Endothelial cell of umbilical vein (primary cell): ENCODE data around the gene PITPNB. TPM values are rescaled to one million over a fixed set of nuclear protein-coding genes. Genes with fewer than 3 reads are reported as not detected.

ENCODE experiments used
- BruUV-seq: library from RNA; stranded (reverse); fragments of 400-500 nt; replicated peaks from 2 replicates; lab custom pipeline; 2021; lab: Mats Ljungman, UMichigan
- CTCF ChIA-PET: fragments of 300-600, 350-600 bp; sonication (Branson Sonifier 250); formaldehyde crosslinking; loops from one replicate; lab custom pipeline; 2021; ENCODE audit warnings: antibody characterized with exemption, inconsistent platforms; lab: Charles Lee
- POLR2A ChIA-PET: fragments of 300-600, 350-600 bp; sonication (Branson Sonifier 250); formaldehyde crosslinking; loops from one replicate; lab custom pipeline; 2021; ENCODE audit warnings: antibody characterized with exemption, inconsistent platforms; lab: Charles Lee
- DNase-seq: peaks from one replicate; pipeline ENCODE4 v3.0.0-alpha.2; 2011; ENCODE audit warnings: low read depth, low spot score
- FAIRE-seq: peaks from 2 replicates; lab custom pipeline; 2011; peaks lifted over from hg19 to GRCh38; lab: Jason Lieb, UNC
- H2AFZ ChIP-seq: 2 replicates; pipeline ENCODE4 v1.6.0; 2012; ENCODE audit warnings: low read depth, low read length, control low read depth, inconsistent platforms
- H3K27ac ChIP-seq: 2 replicates; pipeline ENCODE4 v1.5.1; 2011; ENCODE audit warnings: low read depth, mild to moderate bottlenecking, control low read depth, low read length, moderate library complexity; ENCODE audit not compliant: insufficient read depth
- H3K27me3 ChIP-seq, 2 experiments: 2 replicates each; pipeline versions ENCODE4 v1.6.0 to v1.6.1; 2011; ENCODE audit warnings: low read length in 2 of 2, mixed read lengths in 1 of 2; ENCODE audit not compliant: control insufficient read depth in 2 of 2, insufficient read depth in 2 of 2
- H3K36me3 ChIP-seq, 2 experiments: 2 replicates in 1 of 2; 3 replicates in 1 of 2; pipeline ENCODE4 v1.5.1; 2011; ENCODE audit warnings: low read length in 2 of 2, mild to moderate bottlenecking in 1 of 2, moderate library complexity in 1 of 2; ENCODE audit not compliant: control insufficient read depth in 2 of 2, insufficient read depth in 2 of 2; ENCODE audit errors: extremely low read depth in 1 of 2
- H3K4me1 ChIP-seq: 3 replicates; pipeline ENCODE4 v1.5.1; 2011; ENCODE audit warnings: mild to moderate bottlenecking, low read length; ENCODE audit not compliant: control insufficient read depth, insufficient read depth; ENCODE audit errors: extremely low read depth
- H3K4me2 ChIP-seq: 2 replicates; pipeline ENCODE4 v1.6.1; 2011; ENCODE audit warnings: low read length, control low read depth, mixed read lengths; ENCODE audit not compliant: insufficient read depth
- H3K4me3 ChIP-seq, 3 experiments: fragments of 200-600 bp in 1 of 3; sonication (generic), shearing (Covaris generic) in 1 of 3; replicated peaks in 1 of 3; 2 replicates each; pipeline ENCODE4 v1.5.1; 2011 to 2016; ENCODE audit warnings: control low read depth in 3 of 3, low read length in 3 of 3, mild to moderate bottlenecking in 2 of 3, inconsistent platforms in 1 of 3, low read depth in 1 of 3, moderate library complexity in 1 of 3; ENCODE audit not compliant: insufficient read depth in 1 of 3
- H3K79me2 ChIP-seq: 2 replicates; pipeline ENCODE4 v1.6.0; 2012; ENCODE audit warnings: low read length, inconsistent platforms; ENCODE audit not compliant: control insufficient read depth, insufficient read depth
- H3K9ac ChIP-seq: replicated peaks from 2 replicates; pipeline ENCODE3; 2011; ENCODE audit warnings: low read length, control low read depth; ENCODE audit not compliant: insufficient read depth; ENCODE audit errors: extremely low read depth
- H3K9me1 ChIP-seq: replicated peaks from 3 replicates; pipeline ENCODE4 v1.6.0; 2011; ENCODE audit warnings: mild to moderate bottlenecking, low read length; ENCODE audit not compliant: control insufficient read depth, insufficient read depth; ENCODE audit errors: extremely low read depth
- H3K9me3 ChIP-seq: replicated peaks from 2 replicates; pipeline ENCODE4 v1.5.1; 2012; ENCODE audit warnings: low read length, inconsistent platforms; ENCODE audit not compliant: control insufficient read depth, insufficient read depth
- H4K20me1 ChIP-seq: replicated peaks from 2 replicates; pipeline ENCODE3; 2011; ENCODE audit warnings: mild to moderate bottlenecking, low read length; ENCODE audit not compliant: control insufficient read depth, insufficient read depth; ENCODE audit errors: extremely low read depth
- CTCF ChIP-seq, 2 donors: IDR thresholded peaks; 1 replicate in 1 of 2; 2 replicates in 1 of 2; pipeline ENCODE4 v1.5.1; 2011; ENCODE audit warnings: low read length in 2 of 2, mild to moderate bottlenecking in 2 of 2, moderate library complexity in 2 of 2, control low read depth in 1 of 2, inconsistent platforms in 1 of 2, low read depth in 1 of 2; ENCODE audit not compliant: insufficient read depth in 1 of 2; ENCODE audit errors: extremely low read depth in 1 of 2
- EZH2 ChIP-seq: IDR thresholded peaks from 2 replicates; pipeline ENCODE4 v1.6.1; 2012; ENCODE audit warnings: borderline replicate concordance, low read depth, mild to moderate bottlenecking, moderate library complexity, low read length, inconsistent platforms; ENCODE audit not compliant: severe bottlenecking
- FOS ChIP-seq: IDR thresholded peaks from 2 replicates; pipeline ENCODE4 v1.6.1; 2011; ENCODE audit warnings: mild to moderate bottlenecking, low read length, moderate library complexity, borderline replicate concordance; ENCODE audit not compliant: insufficient read depth
- GATA2 ChIP-seq: IDR thresholded peaks from 2 replicates; pipeline ENCODE4 v1.7.0; 2011; ENCODE audit warnings: low read depth, mild to moderate bottlenecking, moderate library complexity, mixed read lengths, low read length; ENCODE audit not compliant: insufficient read length, insufficient read depth
- JUN ChIP-seq: IDR thresholded peaks from 2 replicates; pipeline ENCODE4 v1.6.1; 2011; ENCODE audit warnings: borderline replicate concordance, low read depth; ENCODE audit not compliant: insufficient read length, insufficient read depth
- MAX ChIP-seq: IDR thresholded peaks from 2 replicates; pipeline ENCODE4 v1.6.1; 2011; ENCODE audit not compliant: insufficient read depth, insufficient read length
- MYC ChIP-seq: IDR thresholded peaks from one replicate; pipeline ENCODE4 v1.6.1; 2011; ENCODE audit warnings: mild to moderate bottlenecking, low read depth, low read length
- POLR2A ChIP-seq: IDR thresholded peaks from 2 replicates; pipeline ENCODE4 v1.6.1; 2012; ENCODE audit warnings: low read depth, mild to moderate bottlenecking, control low read depth, low read length
- POLR2AphosphoS5 ChIP-seq: IDR thresholded peaks from 2 replicates; pipeline ENCODE4 v1.6.1; 2012; ENCODE audit warnings: low read depth, mild to moderate bottlenecking, control low read depth, low read length, moderate library complexity; ENCODE audit not compliant: insufficient read depth
- dilution Hi-C: fragments of 300-500 bp; cut with MboI; formaldehyde crosslinking; loops from one replicate; pipeline ENCODE4 v1.15.0; 2019; ENCODE audit warnings: low sequenced_read_pairs; ENCODE audit not compliant: extremely low pct_ligation_motif_present
- intact Hi-C: fragments of 100-400 bp; cut with micrococcal nuclease; formaldehyde crosslinking; loops from one replicate; pipeline ENCODE4 v1.10.0; 2022
- polyA plus RNA-seq, 4 experiments: library from polyadenylated mRNA; depleted of rRNA in 3 of 4; stranded (reverse) in 3 of 4; unstranded in 1 of 4; fragments of >200 nt; gene quantifications; 2 replicates each; pipeline versions ENCODE4 v1.2.1 to v1.2.3, GENCODE V29; 2011 to 2012; ENCODE audit warnings: missing spikeins in 1 of 4
- total RNA-seq: library from RNA; stranded (reverse); gene quantifications from 2 replicates; pipeline ENCODE4 v1.2.3, GENCODE V29; 2021

Gene PITPNB
- total and polyA plus RNA-seq, 2 donors (not counting 3 experiments of a cell fraction or from before 2014, with no cell fraction given): 29.7 to 108 TPM

GRCh38 chr22:27851974-27852746 lies 66.9 kb downstream of the PITPNB start:
- H3K9me1 ChIP-seq: no peaks in the 10 kb centered on the region
- H3K4me3 ChIP-seq: no peak overlapping the region
- no peaks in the 10 kb centered on the region for H3K79me2 ChIP-seq
- H3K4me2 ChIP-seq: no peak overlapping the region
- H3K27me3 ChIP-seq: no peaks in the 10 kb centered on the region
- DNase-seq (no peak), FAIRE-seq (no peak)
- H4K20me1 ChIP-seq: no peaks in the 10 kb centered on the region
- no TSS peak for BruUV-seq
- no peak overlapping the region for H2AFZ ChIP-seq
- H3K27ac ChIP-seq: no peak overlapping the region
- no peaks in the 10 kb centered on the region for H3K9me3 ChIP-seq
- intact Hi-C loops: no loop called here
- dilution Hi-C loops: no loop called here
- peaks cover 18 to 23% of the 10 kb centered on the region in 2 experiments for H3K36me3 ChIP-seq
- peaks cover 14% of the 10 kb centered on the region for H3K4me1 ChIP-seq
- TF ChIP-seq FOS (peak; percentile 4), JUN (no peak)
- ChIA-PET POLR2A (no interaction called here), CTCF (interaction anchor here (0.6 to 2.7 kb wide), 2 partner anchors 12 to 1216 kb away, joined by 3 to 14 read pairs; no protein-coding TSS in a partner anchor)
- no peak overlapping the region for H3K9ac ChIP-seq

GRCh38 chr22:27850000-27850521 lies 69.0 kb downstream of the PITPNB start:
- Histone ChIP-seq H3K9me1 (no peaks in the 10 kb centered on the region), H3K27me3 (no peaks in the 10 kb centered on the region), H3K4me2 (peak overlapping the region; percentile 3), H3K27ac (peak overlapping the region; percentile 54), H4K20me1 (no peaks in the 10 kb centered on the region), H3K9me3 (no peaks in the 10 kb centered on the region), H3K4me1 (peaks cover 14% of the 10 kb centered on the region), H3K4me3 (no peak overlapping the region), H2AFZ (no peak overlapping the region), H3K36me3 (peaks cover 11 to 15% of the 10 kb centered on the region in 2 experiments), H3K79me2 (no peaks in the 10 kb centered on the region), H3K9ac (peak overlapping the region; percentile 21)
- ChIA-PET POLR2A (no interaction called here), CTCF (interaction anchor here (0.8 to 1.4 kb wide), 3 partner anchors 10 to 14 kb away, joined by 3 to 6 read pairs (median 5); no protein-coding TSS in a partner anchor)
- TF ChIP-seq POLR2AphosphoS5 (no peak), MYC (no peak), JUN (no peak), POLR2A (no peak), CTCF (IDR thresholded peaks at IDR 0.05; ENCODE audit: extremely low read depth in 1 of 2, insufficient read depth in 1 of 2, low read depth in 1 of 2, low read length in 2 of 2) (no peak), GATA2 (no peak), FOS (no peak), EZH2 (no peak), MAX (no peak)
- dilution Hi-C loops: no loop called here
- intact Hi-C loops: no loop called here
- FAIRE-seq: peak; percentile 46
- BruUV-seq: no TSS peak
- peak; percentile 78 for DNase-seq
